Measurements from ENCODE around the gene ATG7.
"Not testable (repeated sequence)": the region's sequence is repeated elsewhere in the genome, so short reads cannot be mapped to it uniquely, and the experiment has no call there.

The ATG7 gene

GRCh38 chr3:11510356-11510755, 238.2 kb downstream of the ATG7 start:
- no peak for DNase-seq (ENCODE audit: low read depth)

- DNase-seq (ENCODE audit: low read depth), result not testable (repeated sequence)
Observed at GRCh38 chr3:11511606-11512005, 239.4 kb downstream of the ATG7 start.

- not testable (repeated sequence) for DNase-seq (ENCODE audit: low read depth)
Observed at GRCh38 chr3:11513125-11513816, 241.1 kb downstream of the ATG7 start.

GRCh38 chr3:11513817-11514135, 241.6 kb downstream of the ATG7 start:
- DNase-seq (ENCODE audit: low read depth), result no peak

- DNase-seq (ENCODE audit: low read depth), result no peak
Observed at GRCh38 chr3:11514191-11514821, 242.1 kb downstream of the ATG7 start.

GRCh38 chr3:11517601-11518000, 245.4 kb downstream of the ATG7 start:
- DNase-seq (ENCODE audit: low read depth), result no peak

GRCh38 chr3:11521167-11521566, 249.0 kb downstream of the ATG7 start:
- no peak for DNase-seq (ENCODE audit: low read depth)

GRCh38 chr3:11522398-11522715, 250.2 kb downstream of the ATG7 start:
- no peak for DNase-seq (ENCODE audit: low read depth)

GRCh38 chr3:11522953-11523571, 250.9 kb downstream of the ATG7 start:
- DNase-seq (ENCODE audit: low read depth), result no peak

- no peak for DNase-seq (ENCODE audit: low read depth)
Observed at GRCh38 chr3:11523572-11524101, 251.4 kb downstream of the ATG7 start.

- DNase-seq (ENCODE audit: low read depth), result not testable (repeated sequence)
Observed at GRCh38 chr3:11526121-11526520, 253.9 kb downstream of the ATG7 start.

GRCh38 chr3:11529281-11529680, 257.1 kb downstream of the ATG7 start:
- DNase-seq (ENCODE audit: low read depth), result no peak

GRCh38 chr3:11530153-11530721, 258.0 kb downstream of the ATG7 start:
- DNase-seq (ENCODE audit: low read depth), result no peak

GRCh38 chr3:11532931-11533391, 260.8 kb downstream of the ATG7 start:
- no peak for DNase-seq (ENCODE audit: low read depth)

GRCh38 chr3:11534011-11534792, 262.0 kb downstream of the ATG7 start:
- no peak for DNase-seq (ENCODE audit: low read depth)

- DNase-seq (ENCODE audit: low read depth), result no peak
Observed at GRCh38 chr3:11534793-11535101, 262.6 kb downstream of the ATG7 start.

- no peak for DNase-seq (ENCODE audit: low read depth)
Observed at GRCh38 chr3:11535243-11535960, 263.2 kb downstream of the ATG7 start.

GRCh38 chr3:11536132-11536935, 264.1 kb downstream of the ATG7 start:
- no peak for DNase-seq (ENCODE audit: low read depth)

- DNase-seq (ENCODE audit: low read depth), result no peak
Observed at GRCh38 chr3:11536936-11537612, 264.9 kb downstream of the ATG7 start.

- no peak for DNase-seq (ENCODE audit: low read depth)
Observed at GRCh38 chr3:11538581-11538980, 266.4 kb downstream of the ATG7 start.

Measured in stimulated activated CD8-positive, alpha-beta memory T cell treated with anti-CD3 and anti-CD28 coated beads, Interleukin-12 subunit alpha, Interleukin-12 subunit beta, amount 100 ng/mL, for 1 hour (primary cell).